MCF 10A (cell line): ENCODE data around the gene HECTD2. TPM values are rescaled to one million over a fixed set of nuclear protein-coding genes. Genes with fewer than 3 reads are reported as not detected.
A peak's percentile ranks its signal among the peaks of the same experiment; 100 is the strongest.

Experiments
- BruUV-seq: library from RNA; stranded (reverse); fragments of 400-500 nt; replicated peaks from 2 replicates; lab custom pipeline; 2021; lab: Mats Ljungman, UMichigan
- CTCF ChIA-PET: fragments of 300-600 bp; sonication (Branson Sonifier 250); formaldehyde crosslinking; extraction: SDS; loops from one replicate; lab custom pipeline; 2021; ENCODE audit warnings: antibody characterized with exemption, inconsistent platforms; lab: Yijun Ruan, JAX
- POLR2A ChIA-PET: fragments of 300-600, 350-650 bp; sonication (Branson Sonifier 250); formaldehyde crosslinking; extraction: SDS; loops from one replicate; lab custom pipeline; 2020; ENCODE audit warnings: antibody characterized with exemption, inconsistent platforms; lab: Yijun Ruan, JAX
- DNase-seq: peaks from one replicate; pipeline ENCODE4 v3.0.0-alpha.2; 2018; ENCODE audit not compliant: unreplicated experiment
- H3K27ac Mint-ChIP-seq: one replicate; pipeline ENCODE4 v1.8.0; 2022; ENCODE audit warnings: mild to moderate bottlenecking, low read depth, mixed read lengths; ENCODE audit not compliant: unreplicated experiment
- H3K27me3 Mint-ChIP-seq: one replicate; pipeline ENCODE4 v1.8.0; 2022; ENCODE audit warnings: mixed read lengths; ENCODE audit not compliant: insufficient read depth, unreplicated experiment
- H3K36me3 Mint-ChIP-seq: one replicate; pipeline ENCODE4 v1.8.0; 2022; ENCODE audit warnings: mild to moderate bottlenecking, moderate library complexity, mixed read lengths; ENCODE audit not compliant: insufficient read depth, unreplicated experiment
- H3K4me1 Mint-ChIP-seq: one replicate; pipeline ENCODE4 v1.8.0; 2022; ENCODE audit warnings: mixed read lengths; ENCODE audit not compliant: insufficient read depth, unreplicated experiment
- H3K4me3 Mint-ChIP-seq: one replicate; pipeline ENCODE4 v1.8.0; 2022; ENCODE audit warnings: mild to moderate bottlenecking, moderate library complexity, mixed read lengths; ENCODE audit not compliant: unreplicated experiment
- H3K9me3 Mint-ChIP-seq: one replicate; pipeline ENCODE4 v1.8.0; 2022; ENCODE audit warnings: mixed read lengths; ENCODE audit not compliant: unreplicated experiment
- CTCF ChIP-seq: fragments of 200-600 bp; IDR thresholded peaks from one replicate; pipeline ENCODE4 v1.8.0; 2022; ENCODE audit warnings: antibody characterized with exemption, mild to moderate bottlenecking; ENCODE audit not compliant: unreplicated experiment
- intact Hi-C: fragments of 100-400 bp; cut with micrococcal nuclease; formaldehyde crosslinking; loops from 2 replicates; pipeline ENCODE4 v1.14.1; 2022
- total RNA-seq: library from RNA; stranded (reverse); gene quantifications from 2 replicates; pipeline ENCODE4 v1.2.3, GENCODE V29; 2022

HECTD2 gene
- total RNA-seq, 1 experiment from 2014 or later, result 5.9 TPM

GRCh38 chr10:91520661-91521060 is 110.5 kb downstream of the HECTD2 start:
- no peaks in the 10 kb centered on the region for H3K27me3 Mint-ChIP-seq
- intact Hi-C loops, result no loop called here
- ChIA-PET POLR2A (interaction anchor here (0.6 to 0.7 kb wide), 3 partner anchors 96 to 1273 kb away, joined by 3 read pairs; no protein-coding TSS in a partner anchor), CTCF (interaction anchor here (0.7 kb wide), 1 partner anchor 154 kb away, joined by 3 read pairs; no protein-coding TSS in a partner anchor)
- H3K9me3 Mint-ChIP-seq, result no peaks in the 10 kb centered on the region
- no peak for DNase-seq
- no peak overlapping the region for H3K4me3 Mint-ChIP-seq
- H3K27ac Mint-ChIP-seq, result no peak overlapping the region
- H3K36me3 Mint-ChIP-seq, result peaks cover 5% of the 10 kb centered on the region
- H3K4me1 Mint-ChIP-seq, result no peaks in the 10 kb centered on the region
- TF ChIP-seq CTCF, result no peak
- no TSS peak for BruUV-seq

GRCh38 chr10:91521439-91521838 is 111.3 kb downstream of the HECTD2 start:
- DNase-seq, result peak; percentile 11
- H3K27me3 Mint-ChIP-seq, result no peaks in the 10 kb centered on the region
- H3K9me3 Mint-ChIP-seq, result no peaks in the 10 kb centered on the region
- no peaks in the 10 kb centered on the region for H3K4me1 Mint-ChIP-seq
- TF ChIP-seq CTCF, result no peak
- ChIA-PET POLR2A (interaction anchor here (0.7 kb wide), 1 partner anchor 1274 kb away, joined by 3 read pairs; no protein-coding TSS in a partner anchor), CTCF (interaction anchor here (0.7 kb wide), 1 partner anchor 154 kb away, joined by 3 read pairs; no protein-coding TSS in a partner anchor)
- BruUV-seq, result no TSS peak
- no peak overlapping the region for H3K27ac Mint-ChIP-seq
- intact Hi-C loops, result no loop called here
- no peak overlapping the region for H3K4me3 Mint-ChIP-seq
- H3K36me3 Mint-ChIP-seq, result peaks cover 5% of the 10 kb centered on the region

GRCh38 chr10:91525896-91526712 is 116.0 kb downstream of the HECTD2 start:
- Mint-ChIP-seq H3K4me3 (no peak overlapping the region), H3K27me3 (peaks cover 6% of the 10 kb centered on the region), H3K4me1 (no peaks in the 10 kb centered on the region), H3K9me3 (no peaks in the 10 kb centered on the region), H3K36me3 (no peaks in the 10 kb centered on the region), H3K27ac (no peak overlapping the region)
- POLR2A ChIA-PET, result interaction anchor here (0.9 kb wide), 1 partner anchor 68 kb away, joined by 3 read pairs; no protein-coding TSS in a partner anchor
- no TSS peak for BruUV-seq
- no peak for DNase-seq
- TF ChIP-seq CTCF, result no peak
- intact Hi-C loops, result no loop called here
- CTCF ChIA-PET, result interaction anchor here (0.6 kb wide), 1 partner anchor 110 kb away, joined by 3 read pairs; no protein-coding TSS in a partner anchor

GRCh38 chr10:91528080-91528479 is 117.9 kb downstream of the HECTD2 start:
- Mint-ChIP-seq H3K9me3 (no peaks in the 10 kb centered on the region), H3K36me3 (no peaks in the 10 kb centered on the region), H3K27ac (no peak overlapping the region), H3K4me1 (no peaks in the 10 kb centered on the region), H3K27me3 (peaks cover 25% of the 10 kb centered on the region), H3K4me3 (no peak overlapping the region)
- POLR2A ChIA-PET, result interaction anchor here (1.1 kb wide), 1 partner anchor 60 kb away, joined by 3 read pairs; no protein-coding TSS in a partner anchor
- no peak for DNase-seq
- CTCF ChIA-PET, result interaction anchor here (0.7 to 1.5 kb wide), 2 partner anchors 108 to 583 kb away, joined by 3 to 4 read pairs; no protein-coding TSS in a partner anchor
- no TSS peak for BruUV-seq
- TF ChIP-seq CTCF, result no peak
- intact Hi-C loops, result no loop called here
